ENCODE results near the gene MCF2L2.

DNA sequence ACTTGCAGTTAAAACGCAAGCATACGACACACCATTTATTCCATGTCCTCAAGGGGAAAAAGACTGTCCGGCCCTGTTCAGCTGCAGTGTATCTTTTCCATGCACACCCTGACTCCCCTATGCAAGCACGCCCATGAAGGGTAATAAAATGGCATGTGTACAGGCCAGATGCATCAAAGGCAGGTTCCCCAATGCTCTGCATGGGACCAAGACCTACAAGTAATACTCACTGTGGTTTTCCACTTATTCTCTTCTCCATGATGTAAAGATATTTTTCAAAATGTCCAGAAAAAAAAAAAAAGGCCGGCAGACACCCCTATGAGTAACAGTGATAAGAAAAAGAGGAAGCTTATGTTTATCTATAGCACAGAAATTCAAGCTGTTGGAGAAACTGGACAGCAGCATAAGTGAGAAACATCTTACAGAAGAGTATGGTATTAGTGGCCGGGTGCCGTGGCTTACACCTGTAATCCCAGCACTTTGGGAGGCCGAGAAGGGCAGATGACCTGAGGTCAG lies 70.8 kb downstream of the MCF2L2 start:
- TF ChIP-seq YY1 (IDR thresholded peaks at IDR 0.05; ENCODE audit: insufficient read depth, insufficient read length) (no peak), ZNF274 (IDR thresholded peaks at IDR 0.05; ENCODE audit: low read depth, low read length) (no peak), SUZ12 (IDR thresholded peaks at IDR 0.05; ENCODE audit: extremely low read depth, insufficient read depth, insufficient read length) (no peak)

Data from NT2/D1 (cell line).